Anterior cingulate cortex (tissue), 58 donors: ENCODE results near the gene CHI3L2.
"Not testable (repeated sequence)": the region's sequence is repeated elsewhere in the genome, so short reads cannot be mapped to it uniquely, and the experiment has no call there.

ENCODE experiments used
- DNase-seq, 58 donors: peaks; one replicate each; lab custom pipeline; 2025; lab: John Stamatoyannopoulos, UW

CHI3L2 gene

GRCh38 chr1:111201275-111202090 lies 26.0 kb upstream of the CHI3L2 start:
- DNase-seq = no peak

- DNase-seq = no peak
Measured at GRCh38 chr1:111202366-111202706, 25.2 kb upstream of the CHI3L2 start.

- no peak for DNase-seq
Measured at GRCh38 chr1:111202707-111203623, 24.5 kb upstream of the CHI3L2 start.

- peak in 18 of 58 donors; percentile 6 to 62 (median 22) for DNase-seq
Measured at GRCh38 chr1:111203681-111204200, 23.8 kb upstream of the CHI3L2 start.

- DNase-seq = peak in 1 of 58 donors; percentile 21
Measured at GRCh38 chr1:111204201-111204982, 23.1 kb upstream of the CHI3L2 start.

GRCh38 chr1:111204983-111205713 lies 22.4 kb upstream of the CHI3L2 start:
- DNase-seq = no peak

- DNase-seq = no peak
Measured at GRCh38 chr1:111205714-111206050, 21.8 kb upstream of the CHI3L2 start.

GRCh38 chr1:111208921-111209320 lies 18.6 kb upstream of the CHI3L2 start:
- DNase-seq = no peak

- no peak for DNase-seq
Measured at GRCh38 chr1:111209622-111210021, 17.9 kb upstream of the CHI3L2 start.

GRCh38 chr1:111211921-111212320 lies 15.6 kb upstream of the CHI3L2 start:
- DNase-seq = no peak

- no peak for DNase-seq
Measured at GRCh38 chr1:111212634-111213335, 14.7 kb upstream of the CHI3L2 start.

- DNase-seq = no peak
Measured at GRCh38 chr1:111213412-111213811, 14.1 kb upstream of the CHI3L2 start.

GRCh38 chr1:111214074-111214801 lies 13.3 kb upstream of the CHI3L2 start:
- DNase-seq = no peak

GRCh38 chr1:111214884-111215283 lies 12.6 kb upstream of the CHI3L2 start:
- DNase-seq = no peak

- DNase-seq = not testable (repeated sequence)
Measured at GRCh38 chr1:111215285-111215684, 12.2 kb upstream of the CHI3L2 start.

GRCh38 chr1:111216751-111217150 lies 10.8 kb upstream of the CHI3L2 start:
- DNase-seq = no peak

GRCh38 chr1:111217183-111217910 lies 10.2 kb upstream of the CHI3L2 start:
- no peak for DNase-seq
